Esophagus muscularis mucosa (tissue), 4 donors: ENCODE results near the gene CCNQ.

Experiments
- EP300 ChIP-seq: sonication (generic); formaldehyde crosslinking; IDR thresholded peaks from one replicate; pipeline ENCODE4 v1.6.1; 2017; ENCODE audit warnings: antibody characterized with exemption
- POLR2AphosphoS5 ChIP-seq, 2 donors: sonication (generic); formaldehyde crosslinking; IDR thresholded peaks; one replicate each; pipeline ENCODE4 v1.6.1; 2017; ENCODE audit warnings: antibody characterized with exemption in 2 of 2
- TF ChIP-seq, protein P1 (sequence below), 3 experiments: fragments of 200-600 bp in 2 of 3; fragments of 450-650 bp in 1 of 3; sonication (generic) in 2 of 3; IDR thresholded peaks; one replicate each; pipeline ENCODE4 v1.5.1; 2017 to 2019; ENCODE audit warnings: antibody characterized with exemption in 3 of 3, mild to moderate bottlenecking in 2 of 3, moderate library complexity in 1 of 3

DNA sequence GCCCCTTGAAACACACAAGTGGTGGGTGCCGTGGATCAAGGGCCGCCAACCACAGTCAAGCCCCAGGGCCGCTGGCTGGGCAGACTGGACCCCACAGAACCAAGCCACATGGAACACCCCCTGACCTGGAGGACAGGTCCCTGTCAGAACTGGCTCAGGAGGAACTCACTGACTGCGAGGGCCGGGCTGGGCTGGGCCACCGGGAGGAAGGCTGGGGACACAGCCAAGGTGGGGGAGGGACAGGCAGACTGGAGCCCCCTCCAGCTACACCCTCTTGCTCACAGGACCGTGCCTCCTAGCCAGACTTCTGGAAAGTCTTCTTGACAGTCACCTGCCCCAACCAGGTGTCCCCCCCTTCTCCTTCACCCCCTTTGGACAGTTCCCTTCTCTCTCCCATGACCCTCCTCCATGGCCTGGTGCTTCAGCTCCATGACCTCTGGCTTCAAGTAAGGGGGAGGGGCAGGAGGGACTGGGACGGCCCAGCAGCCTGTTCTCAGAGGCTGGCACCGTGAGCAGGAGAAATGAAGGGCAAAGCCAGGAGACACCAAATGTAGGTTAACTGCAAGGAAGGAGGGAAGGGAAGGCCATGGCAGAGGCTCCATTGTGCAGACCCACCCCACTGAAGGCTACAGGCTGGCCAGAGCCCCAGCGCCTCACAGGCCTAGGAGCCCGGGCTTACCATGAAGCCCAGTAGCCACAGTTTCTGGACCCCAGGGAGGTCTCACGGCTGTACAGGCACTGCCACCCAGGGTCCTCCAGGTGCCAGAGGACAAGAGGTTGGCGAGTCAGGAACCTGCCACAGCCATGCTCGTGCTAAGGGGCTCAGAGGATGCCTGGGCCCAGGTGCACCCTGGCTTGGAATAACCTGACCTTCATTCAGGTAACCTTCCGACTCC is 25.5 kb upstream of the CCNQ start:
- TF ChIP-seq, protein P1, sequence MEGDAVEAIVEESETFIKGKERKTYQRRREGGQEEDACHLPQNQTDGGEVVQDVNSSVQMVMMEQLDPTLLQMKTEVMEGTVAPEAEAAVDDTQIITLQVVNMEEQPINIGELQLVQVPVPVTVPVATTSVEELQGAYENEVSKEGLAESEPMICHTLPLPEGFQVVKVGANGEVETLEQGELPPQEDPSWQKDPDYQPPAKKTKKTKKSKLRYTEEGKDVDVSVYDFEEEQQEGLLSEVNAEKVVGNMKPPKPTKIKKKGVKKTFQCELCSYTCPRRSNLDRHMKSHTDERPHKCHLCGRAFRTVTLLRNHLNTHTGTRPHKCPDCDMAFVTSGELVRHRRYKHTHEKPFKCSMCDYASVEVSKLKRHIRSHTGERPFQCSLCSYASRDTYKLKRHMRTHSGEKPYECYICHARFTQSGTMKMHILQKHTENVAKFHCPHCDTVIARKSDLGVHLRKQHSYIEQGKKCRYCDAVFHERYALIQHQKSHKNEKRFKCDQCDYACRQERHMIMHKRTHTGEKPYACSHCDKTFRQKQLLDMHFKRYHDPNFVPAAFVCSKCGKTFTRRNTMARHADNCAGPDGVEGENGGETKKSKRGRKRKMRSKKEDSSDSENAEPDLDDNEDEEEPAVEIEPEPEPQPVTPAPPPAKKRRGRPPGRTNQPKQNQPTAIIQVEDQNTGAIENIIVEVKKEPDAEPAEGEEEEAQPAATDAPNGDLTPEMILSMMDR (IDR thresholded peaks at IDR 0.05): no peak
- no peak for TF ChIP-seq EP300
- no peak for TF ChIP-seq POLR2AphosphoS5 (IDR thresholded peaks at IDR 0.05)
